Astrocyte (in vitro differentiated cells and primary cell): ENCODE data around the gene SYDE2.

Source experiments
- EZH2 ChIP-seq: IDR thresholded peaks from 2 replicates; pipeline ENCODE4 v1.6.1; 2012; ENCODE audit warnings: mild to moderate bottlenecking, low read length, inconsistent platforms; ENCODE audit not compliant: insufficient read depth
- TF ChIP-seq, protein P1 (sequence below): IDR thresholded peaks from 2 replicates; pipeline ENCODE4 v1.5.1; 2011; ENCODE audit warnings: low read depth, mild to moderate bottlenecking, inconsistent platforms, low read length, moderate library complexity; ENCODE audit not compliant: insufficient read depth

DNA sequence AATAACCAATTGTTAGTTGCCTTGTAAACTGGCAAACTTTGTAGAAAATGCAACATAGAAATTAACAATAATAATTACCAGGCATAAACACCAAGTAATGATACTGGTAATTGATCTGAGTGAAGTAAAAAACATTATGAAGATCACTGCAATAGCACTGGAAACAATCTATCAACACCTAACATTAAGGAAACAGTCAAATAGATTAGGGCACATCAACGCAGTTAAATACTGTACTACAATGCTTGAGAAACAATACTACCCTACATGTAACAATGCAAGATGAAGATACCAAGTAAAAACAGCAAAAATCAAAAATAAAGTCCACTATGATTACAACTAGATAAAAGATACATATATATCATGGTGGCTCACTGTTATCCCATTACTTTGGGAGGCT is 16.6 kb downstream of the SYDE2 start:
- TF ChIP-seq, protein P1, sequence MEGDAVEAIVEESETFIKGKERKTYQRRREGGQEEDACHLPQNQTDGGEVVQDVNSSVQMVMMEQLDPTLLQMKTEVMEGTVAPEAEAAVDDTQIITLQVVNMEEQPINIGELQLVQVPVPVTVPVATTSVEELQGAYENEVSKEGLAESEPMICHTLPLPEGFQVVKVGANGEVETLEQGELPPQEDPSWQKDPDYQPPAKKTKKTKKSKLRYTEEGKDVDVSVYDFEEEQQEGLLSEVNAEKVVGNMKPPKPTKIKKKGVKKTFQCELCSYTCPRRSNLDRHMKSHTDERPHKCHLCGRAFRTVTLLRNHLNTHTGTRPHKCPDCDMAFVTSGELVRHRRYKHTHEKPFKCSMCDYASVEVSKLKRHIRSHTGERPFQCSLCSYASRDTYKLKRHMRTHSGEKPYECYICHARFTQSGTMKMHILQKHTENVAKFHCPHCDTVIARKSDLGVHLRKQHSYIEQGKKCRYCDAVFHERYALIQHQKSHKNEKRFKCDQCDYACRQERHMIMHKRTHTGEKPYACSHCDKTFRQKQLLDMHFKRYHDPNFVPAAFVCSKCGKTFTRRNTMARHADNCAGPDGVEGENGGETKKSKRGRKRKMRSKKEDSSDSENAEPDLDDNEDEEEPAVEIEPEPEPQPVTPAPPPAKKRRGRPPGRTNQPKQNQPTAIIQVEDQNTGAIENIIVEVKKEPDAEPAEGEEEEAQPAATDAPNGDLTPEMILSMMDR: no peak
- no peak for TF ChIP-seq EZH2
